PC-3 (cell line): ENCODE data around the gene PTPRH. TPM values are rescaled to one million over a fixed set of nuclear protein-coding genes. Genes with fewer than 3 reads are reported as not detected.
A peak's percentile ranks its signal among the peaks of the same experiment; 100 is the strongest.

ENCODE experiments used
- ATAC-seq: fragments of 200-7000 bp; cut with Tn5 transposase; 2 replicates; pipeline ENCODE4 v1.9.1; 2020; ENCODE audit warnings: mild to moderate bottlenecking, moderate library complexity
- BruUV-seq: library from RNA; stranded (reverse); fragments of 400-500 nt; replicated peaks from 2 replicates; lab custom pipeline; 2021; lab: Mats Ljungman, UMichigan
- CTCF ChIA-PET: fragments of 300-600 bp; sonication (Branson Sonifier 250); formaldehyde crosslinking; loops from one replicate; lab custom pipeline; 2022; ENCODE audit warnings: antibody characterized with exemption; lab: Charles Lee
- POLR2A ChIA-PET: fragments of 300-600 bp; sonication (Branson Sonifier 250); formaldehyde crosslinking; loops from one replicate; lab custom pipeline; 2022; ENCODE audit warnings: antibody characterized with exemption; ENCODE audit not compliant: unreplicated experiment; lab: Charles Lee
- DNase-seq: peaks from one replicate; pipeline ENCODE4 v3.0.0-alpha.2; 2015
- H2AFZ ChIP-seq: fragments of 300-600 bp; sonication (generic); 2 replicates; pipeline ENCODE4 v1.6.0; 2016; ENCODE audit warnings: antibody characterized with exemption, low read length
- H3F3A ChIP-seq: fragments of 300-600 bp; sonication (generic); one replicate; pipeline ENCODE4 v1.6.0; 2017; ENCODE audit warnings: antibody characterized with exemption, low read length, control low read depth, mild to moderate bottlenecking; ENCODE audit not compliant: unreplicated experiment
- H3K27ac ChIP-seq: fragments of 300-600 bp; sonication (generic); 2 replicates; pipeline ENCODE4 v1.5.1; 2016; ENCODE audit warnings: mild to moderate bottlenecking, low read length
- H3K27me3 ChIP-seq: fragments of 300-600 bp; sonication (generic); 2 replicates; pipeline ENCODE4 v1.6.1; 2016; ENCODE audit warnings: low read length, mixed read lengths
- H3K36me3 ChIP-seq: fragments of 300-600 bp; sonication (generic); 2 replicates; pipeline ENCODE4 v1.6.1; 2016; ENCODE audit warnings: low read depth, mixed run types, low read length, mixed read lengths
- H3K4me1 ChIP-seq: fragments of 300-600 bp; sonication (generic); 2 replicates; pipeline ENCODE4 v1.5.1; 2016; ENCODE audit warnings: low read length; ENCODE audit not compliant: insufficient read depth
- H3K4me2 ChIP-seq: fragments of 300-600 bp; sonication (generic); 2 replicates; pipeline ENCODE4 v1.6.0; 2016; ENCODE audit warnings: low read length
- H3K4me3 ChIP-seq: fragments of 300-600 bp; sonication (generic); 2 replicates; pipeline ENCODE4 v1.5.1; 2016; ENCODE audit warnings: mild to moderate bottlenecking, low read length, mixed read lengths
- H3K79me2 ChIP-seq: fragments of 300-600 bp; sonication (generic); 2 replicates; pipeline ENCODE4 v1.6.1; 2017; ENCODE audit warnings: low read length, mixed read lengths
- H3K9ac ChIP-seq: fragments of 300-600 bp; sonication (generic); 2 replicates; pipeline ENCODE4 v1.6.0; 2016; ENCODE audit warnings: mild to moderate bottlenecking, low read length
- H3K9me2 ChIP-seq: fragments of 300-600 bp; sonication (generic); replicated peaks from 2 replicates; pipeline ENCODE4 v1.6.1; 2016; ENCODE audit warnings: mixed run types, low read length, mixed read lengths
- H3K9me3 ChIP-seq: fragments of 300-600 bp; sonication (generic); 2 replicates; pipeline ENCODE4 v1.6.1; 2016; ENCODE audit warnings: low read length, mixed read lengths
- H4K20me1 ChIP-seq: fragments of 300-600 bp; sonication (generic); 2 replicates; pipeline ENCODE4 v1.6.1; 2016; ENCODE audit warnings: low read length, mixed read lengths
- CTCF ChIP-seq: fragments of 300-600 bp; sonication (generic); conservative IDR thresholded peaks from 2 replicates; pipeline ENCODE4 v1.5.1; 2017; ENCODE audit warnings: antibody characterized with exemption, low read depth, mild to moderate bottlenecking, low read length
- EZH2 ChIP-seq: fragments of 300-600 bp; sonication (generic); IDR thresholded peaks from one replicate; pipeline ENCODE4 v1.6.1; 2017; ENCODE audit warnings: antibody characterized with exemption, mild to moderate bottlenecking, low read length; ENCODE audit not compliant: unreplicated experiment
- EZH2phosphoT487 ChIP-seq: fragments of 300-600 bp; sonication (generic); IDR thresholded peaks from 2 replicates; pipeline ENCODE4 v1.6.1; 2018; ENCODE audit warnings: mild to moderate bottlenecking, antibody characterized with exemption, low read length, borderline replicate concordance
- intact Hi-C: fragments of 100-400 bp; cut with micrococcal nuclease; formaldehyde crosslinking; loops from 2 replicates; pipeline ENCODE4 v1.9.0; 2023
- total RNA-seq: library from RNA; depleted of rRNA; stranded (reverse); fragments of >200 nt; gene quantifications from 2 replicates; pipeline ENCODE4 v1.2.3, GENCODE V29; 2014

PTPRH gene
- total RNA-seq, 1 experiment from 2014 or later = 10.9 TPM

DNA sequence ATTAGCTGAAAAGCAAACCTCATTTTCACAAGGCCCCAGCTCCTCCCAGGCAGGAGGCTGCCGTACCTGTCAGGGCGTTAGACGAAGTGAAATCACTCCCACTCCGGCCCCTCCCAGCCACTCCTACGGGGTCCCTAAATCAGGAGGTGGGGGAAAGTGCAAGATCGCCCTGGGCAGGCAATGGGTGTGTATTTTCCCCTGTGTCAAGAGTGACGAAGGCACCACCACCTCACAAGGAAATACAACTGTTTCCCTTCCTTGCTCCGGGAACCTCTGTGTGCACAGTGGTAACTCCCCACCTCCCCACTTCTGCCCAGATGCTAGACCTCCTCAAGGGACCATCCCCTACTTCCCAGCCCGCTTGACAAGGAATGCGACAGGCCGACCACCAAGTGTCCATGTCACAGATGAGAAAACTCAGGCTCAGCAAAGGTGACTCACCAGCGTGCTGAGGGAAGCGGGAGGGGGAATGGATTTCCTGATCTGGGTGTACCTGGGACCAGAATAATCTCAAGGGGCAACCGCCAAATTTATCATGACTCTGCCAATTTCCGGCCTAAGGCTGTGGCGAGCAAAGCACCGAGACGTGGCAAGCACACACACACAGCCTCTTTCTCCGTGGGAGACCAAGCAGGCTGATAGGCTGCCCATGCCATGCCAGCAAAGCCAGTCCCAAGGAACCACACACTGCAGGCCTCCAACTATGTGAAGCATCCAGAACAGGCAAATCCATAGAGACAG lies 42.2 kb upstream of the PTPRH start:
- Histone ChIP-seq H3K9ac (peak overlapping the region; percentile 4; the same call in 1 of the 2 replicates), H3K9me2 (no peaks in the 10 kb centered on the region), H3K4me1 (peaks cover 73% of the 10 kb centered on the region), H3K4me3 (no peak overlapping the region), H4K20me1 (peaks cover 74% of the 10 kb centered on the region), H3F3A (peaks cover 3% of the 10 kb centered on the region), H3K4me2 (peak overlapping the region; percentile 51), H3K79me2 (peaks cover 100% of the 10 kb centered on the region), H3K9me3 (no peaks in the 10 kb centered on the region), H2AFZ (no peak overlapping the region), H3K36me3 (peaks cover 11% of the 10 kb centered on the region; the same call in 1 of the 2 replicates), H3K27me3 (no peaks in the 10 kb centered on the region), H3K27ac (peak overlapping the region; percentile 64)
- POLR2A ChIA-PET = interaction anchor here (0.6 kb wide), 1 partner anchor 1358 kb away, joined by 6 read pairs; no protein-coding TSS in a partner anchor
- intact Hi-C loops = no loop called here
- BruUV-seq = no TSS peak
- peak; percentile 52 for ATAC-seq
- peak; percentile 87 for DNase-seq
- CTCF ChIA-PET = no interaction called here
- TF ChIP-seq EZH2 (no peak), CTCF (no peak), EZH2phosphoT487 (no peak)

- POLR2A ChIA-PET = no interaction called here
Observed at GRCh38 chr19:55250262-55251036, 41.1 kb upstream of the PTPRH start.

More at GRCh38 chr19:55250262-55251036, 41.1 kb upstream of the PTPRH start:
- peak overlapping the region; percentile 64 for H3K27ac ChIP-seq
- DNase-seq (no peak), ATAC-seq (no peak)
- H3K27me3 ChIP-seq = no peaks in the 10 kb centered on the region
- no peaks in the 10 kb centered on the region for H3F3A ChIP-seq
- H4K20me1 ChIP-seq = peaks cover 76% of the 10 kb centered on the region
- H3K4me2 ChIP-seq = no peak overlapping the region
- no peak overlapping the region for H3K9ac ChIP-seq
- intact Hi-C loops = no loop called here
- no peaks in the 10 kb centered on the region for H3K9me2 ChIP-seq
- peaks cover 19% of the 10 kb centered on the region; the same call in 1 of the 2 replicates for H3K36me3 ChIP-seq
- no peak overlapping the region for H3K4me3 ChIP-seq
- CTCF ChIA-PET = no interaction called here
- H3K4me1 ChIP-seq = peaks cover 63% of the 10 kb centered on the region
- BruUV-seq = no TSS peak
- H3K79me2 ChIP-seq = peaks cover 99% of the 10 kb centered on the region
- H3K9me3 ChIP-seq = no peaks in the 10 kb centered on the region
- no peak overlapping the region for H2AFZ ChIP-seq
- TF ChIP-seq EZH2phosphoT487 (no peak), CTCF (no peak), EZH2 (no peak)
